Caco-2 (cell line): Measurements from ENCODE around the gene ASGR1. TPM values are rescaled to one million over a fixed set of nuclear protein-coding genes. Genes with fewer than 3 reads are reported as not detected.
"Not testable (repeated sequence)": the region's sequence is repeated elsewhere in the genome, so short reads cannot be mapped to it uniquely, and the experiment has no call there.

Source experiments
- BruUV-seq: library from RNA; stranded (reverse); fragments of 400-500 nt; replicated peaks from 2 replicates; lab custom pipeline; 2021; lab: Mats Ljungman, UMichigan
- CTCF ChIA-PET: fragments of 300-600 bp; sonication (Branson Sonifier 250); formaldehyde crosslinking; loops from one replicate; lab custom pipeline; 2022; ENCODE audit warnings: antibody characterized with exemption; lab: Charles Lee
- POLR2A ChIA-PET: fragments of 300-600 bp; sonication (Branson Sonifier 250); formaldehyde crosslinking; loops from one replicate; lab custom pipeline; 2022; ENCODE audit warnings: antibody characterized with exemption; lab: Charles Lee
- DNase-seq, 2 experiments: peaks; one replicate each; pipeline versions ENCODE4 v3.0.0 to v3.0.0-alpha.2; 2020 to 2022
- H3K27me3 ChIP-seq: replicated peaks from 2 replicates; pipeline ENCODE4 v1.6.0; 2011; ENCODE audit warnings: low read length; ENCODE audit not compliant: control insufficient read depth, insufficient read depth
- H3K36me3 ChIP-seq: 2 replicates; pipeline ENCODE4 v1.5.1; 2011; ENCODE audit warnings: low read length; ENCODE audit not compliant: control insufficient read depth, insufficient read depth
- H3K4me1 ChIP-seq: fragments of 250-450 bp; sonication (Bioruptor Pico); 2 replicates; pipeline ENCODE4 v1.5.1; 2020; ENCODE audit warnings: mild to moderate bottlenecking
- H3K4me3 ChIP-seq: 2 replicates; pipeline ENCODE4 v1.5.1; 2011; ENCODE audit warnings: low read depth, mild to moderate bottlenecking, control low read depth, low read length
- H3K9me3 ChIP-seq: fragments of 250-450 bp; sonication (Bioruptor Pico); 2 replicates; pipeline ENCODE4 v1.5.1; 2020; ENCODE audit warnings: mild to moderate bottlenecking, moderate library complexity
- H3K27ac Mint-ChIP-seq: one replicate; pipeline ENCODE4 v1.8.0; 2022; ENCODE audit warnings: mixed read lengths; ENCODE audit not compliant: unreplicated experiment
- H3K27me3 Mint-ChIP-seq: one replicate; pipeline ENCODE4 v1.8.0; 2022; ENCODE audit warnings: mixed read lengths; ENCODE audit not compliant: insufficient read depth, unreplicated experiment
- H3K36me3 Mint-ChIP-seq: one replicate; pipeline ENCODE4 v1.8.0; 2022; ENCODE audit warnings: mild to moderate bottlenecking, mixed read lengths; ENCODE audit not compliant: insufficient read depth, unreplicated experiment
- H3K4me1 Mint-ChIP-seq: one replicate; pipeline ENCODE4 v1.8.0; 2022; ENCODE audit warnings: low read depth, mixed read lengths; ENCODE audit not compliant: unreplicated experiment
- H3K4me3 Mint-ChIP-seq: one replicate; pipeline ENCODE4 v1.8.0; 2022; ENCODE audit warnings: mild to moderate bottlenecking, moderate library complexity, mixed read lengths; ENCODE audit not compliant: unreplicated experiment
- H3K9me3 Mint-ChIP-seq: one replicate; pipeline ENCODE4 v1.8.0; 2022; ENCODE audit warnings: mixed read lengths; ENCODE audit not compliant: unreplicated experiment
- intact Hi-C: fragments of 100-400 bp; cut with micrococcal nuclease; formaldehyde crosslinking; loops from one replicate; pipeline ENCODE4 v1.10.0; 2022; ENCODE audit not compliant: unreplicated experiment
- total RNA-seq: library from RNA; stranded (reverse); gene quantifications from 2 replicates; pipeline ENCODE4 v1.2.3, GENCODE V29; 2022
- TF ChIP-seq, protein P1 (sequence below), 2 experiments: fragments of 200-600 bp in 1 of 2; IDR thresholded peaks; 1 replicate in 1 of 2; 2 replicates in 1 of 2; pipeline versions ENCODE4 v1.5.1 to v1.8.0; 2011 to 2022; ENCODE audit warnings: antibody characterized with exemption in 1 of 2, control low read depth in 1 of 2, inconsistent platforms in 1 of 2, low read depth in 1 of 2, low read length in 1 of 2, mild to moderate bottlenecking in 1 of 2, moderate library complexity in 1 of 2; ENCODE audit not compliant: insufficient read depth in 1 of 2, severe bottlenecking in 1 of 2, unreplicated experiment in 1 of 2

The ASGR1 gene
- total RNA-seq, 1 experiment from 2014 or later = 9.2 TPM

DNA sequence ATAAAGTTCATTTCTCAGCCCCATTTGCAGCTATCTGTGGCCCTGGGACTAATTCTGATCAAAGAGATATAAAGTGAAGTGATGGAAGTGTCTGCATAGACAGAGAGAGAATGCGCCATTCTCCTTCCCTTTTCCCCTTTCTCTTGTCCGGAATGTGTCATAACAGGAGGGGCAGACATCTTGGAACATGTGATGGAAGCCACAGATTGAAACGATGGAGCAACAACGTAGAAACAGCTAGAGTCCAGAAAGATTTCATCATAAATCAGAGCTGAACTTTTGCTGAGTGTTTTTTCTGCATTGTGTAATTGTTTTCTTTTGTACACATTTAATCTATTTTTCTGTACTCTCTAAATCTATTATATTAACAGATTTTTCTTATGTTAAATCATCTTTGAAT lies 11.3 kb downstream of the ASGR1 start:
- no peak overlapping the region for H3K4me3 Mint-ChIP-seq
- BruUV-seq = no TSS peak
- H3K4me1 Mint-ChIP-seq = no peaks in the 10 kb centered on the region
- H3K9me3 Mint-ChIP-seq = no peaks in the 10 kb centered on the region
- TF ChIP-seq, protein P1, sequence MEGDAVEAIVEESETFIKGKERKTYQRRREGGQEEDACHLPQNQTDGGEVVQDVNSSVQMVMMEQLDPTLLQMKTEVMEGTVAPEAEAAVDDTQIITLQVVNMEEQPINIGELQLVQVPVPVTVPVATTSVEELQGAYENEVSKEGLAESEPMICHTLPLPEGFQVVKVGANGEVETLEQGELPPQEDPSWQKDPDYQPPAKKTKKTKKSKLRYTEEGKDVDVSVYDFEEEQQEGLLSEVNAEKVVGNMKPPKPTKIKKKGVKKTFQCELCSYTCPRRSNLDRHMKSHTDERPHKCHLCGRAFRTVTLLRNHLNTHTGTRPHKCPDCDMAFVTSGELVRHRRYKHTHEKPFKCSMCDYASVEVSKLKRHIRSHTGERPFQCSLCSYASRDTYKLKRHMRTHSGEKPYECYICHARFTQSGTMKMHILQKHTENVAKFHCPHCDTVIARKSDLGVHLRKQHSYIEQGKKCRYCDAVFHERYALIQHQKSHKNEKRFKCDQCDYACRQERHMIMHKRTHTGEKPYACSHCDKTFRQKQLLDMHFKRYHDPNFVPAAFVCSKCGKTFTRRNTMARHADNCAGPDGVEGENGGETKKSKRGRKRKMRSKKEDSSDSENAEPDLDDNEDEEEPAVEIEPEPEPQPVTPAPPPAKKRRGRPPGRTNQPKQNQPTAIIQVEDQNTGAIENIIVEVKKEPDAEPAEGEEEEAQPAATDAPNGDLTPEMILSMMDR (IDR thresholded peaks at IDR 0.05; ENCODE audit: insufficient read depth in 1 of 2, low read depth in 1 of 2, low read length in 1 of 2, severe bottlenecking in 1 of 2, unreplicated experiment in 1 of 2) = no peak
- ChIA-PET CTCF (interaction anchor here (1.5 kb wide), 1 partner anchor 122 kb away, joined by 3 read pairs; no protein-coding TSS in a partner anchor), POLR2A (no interaction called here)
- no peak overlapping the region for H3K4me3 ChIP-seq
- no peaks in the 10 kb centered on the region for H3K4me1 ChIP-seq
- H3K36me3 Mint-ChIP-seq = no peaks in the 10 kb centered on the region
- no peak overlapping the region for H3K27ac Mint-ChIP-seq
- H3K36me3 ChIP-seq = no peaks in the 10 kb centered on the region
- H3K27me3 Mint-ChIP-seq = no peaks in the 10 kb centered on the region
- H3K9me3 ChIP-seq = no peaks in the 10 kb centered on the region
- DNase-seq = no peak
- H3K27me3 ChIP-seq = no peaks in the 10 kb centered on the region
- intact Hi-C loops = no loop called here

DNA sequence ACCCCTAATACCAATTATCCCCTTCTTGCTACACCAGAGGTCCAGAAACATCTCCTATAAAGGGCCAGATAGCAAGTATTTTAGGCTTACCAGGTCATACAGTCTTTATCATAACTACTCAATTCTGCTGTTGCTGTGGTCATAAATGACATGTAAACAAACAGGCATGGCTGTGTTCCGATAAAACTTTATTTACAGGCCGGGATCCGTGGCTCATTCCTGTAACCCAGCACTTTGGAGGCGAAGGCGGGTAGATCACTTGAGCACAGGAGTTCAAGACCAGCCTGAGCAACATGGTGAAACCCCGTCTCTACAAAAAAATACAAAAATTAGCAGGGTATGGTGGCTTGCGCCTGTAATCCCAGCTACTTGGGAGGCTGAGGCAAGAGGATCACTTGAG lies 12.3 kb downstream of the ASGR1 start:
- ChIA-PET CTCF (interaction anchor here (1.5 kb wide), 1 partner anchor 121 kb away, joined by 3 read pairs; no protein-coding TSS in a partner anchor), POLR2A (no interaction called here)
- Mint-ChIP-seq H3K4me3 (no peak overlapping the region), H3K9me3 (no peaks in the 10 kb centered on the region), H3K27ac (no peak overlapping the region), H3K4me1 (no peaks in the 10 kb centered on the region), H3K27me3 (no peaks in the 10 kb centered on the region), H3K36me3 (no peaks in the 10 kb centered on the region)
- intact Hi-C loops = no loop called here
- Histone ChIP-seq H3K27me3 (no peaks in the 10 kb centered on the region), H3K4me3 (no peak overlapping the region), H3K36me3 (no peaks in the 10 kb centered on the region), H3K4me1 (no peaks in the 10 kb centered on the region), H3K9me3 (no peaks in the 10 kb centered on the region)
- BruUV-seq = no TSS peak
- TF ChIP-seq, protein P1 (IDR thresholded peaks at IDR 0.05; ENCODE audit: insufficient read depth in 1 of 2, low read depth in 1 of 2, low read length in 1 of 2, severe bottlenecking in 1 of 2, unreplicated experiment in 1 of 2) = no peak
- DNase-seq = no peak

DNA sequence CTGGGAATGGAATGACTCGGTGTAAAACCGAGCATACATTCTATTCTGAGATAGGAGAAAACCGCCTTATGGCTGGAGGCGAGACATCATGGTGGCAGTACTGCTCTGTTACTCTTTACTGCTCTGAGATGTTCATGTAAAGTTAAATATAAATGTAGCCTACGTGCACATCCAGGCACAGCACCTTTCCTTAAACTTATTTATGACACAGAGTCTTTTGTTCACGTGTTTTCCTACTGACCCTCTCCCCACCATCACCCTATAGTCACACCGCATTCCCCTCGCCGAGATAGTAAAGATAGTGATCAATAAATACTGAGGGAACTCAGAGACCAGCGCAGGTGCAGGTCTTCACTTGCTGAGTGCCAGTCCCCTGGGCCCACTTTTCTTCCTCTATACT lies 19.6 kb downstream of the ASGR1 start:
- BruUV-seq, H3K27me3 Mint-ChIP-seq, H3K9me3 ChIP-seq, intact Hi-C loops, H3K4me1 ChIP-seq, H3K27me3 ChIP-seq, H3K27ac Mint-ChIP-seq, H3K4me3 ChIP-seq, H3K36me3 ChIP-seq, CTCF ChIA-PET, POLR2A ChIA-PET, H3K4me3 Mint-ChIP-seq, DNase-seq, H3K4me1 Mint-ChIP-seq, H3K9me3 Mint-ChIP-seq, H3K36me3 Mint-ChIP-seq: not testable (repeated sequence)

DNA sequence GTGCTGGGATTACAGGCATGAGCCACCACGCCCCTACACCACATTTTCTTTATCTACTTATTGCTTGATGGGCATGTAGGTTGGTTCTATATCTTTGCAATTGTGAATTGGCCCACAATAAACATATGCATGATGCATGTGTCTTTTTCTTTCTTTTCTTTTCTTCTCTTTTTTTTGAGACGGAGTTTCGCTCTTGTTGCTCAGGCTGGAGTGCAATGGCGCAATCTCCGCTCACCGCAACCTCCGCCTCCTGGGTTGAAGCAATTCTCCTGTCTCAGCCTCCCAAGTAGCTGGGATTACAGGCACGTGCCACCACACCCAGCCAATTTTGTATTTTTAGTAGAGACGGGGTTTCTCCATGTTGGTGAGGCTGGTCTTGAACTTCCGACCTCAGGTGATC lies 20.7 kb downstream of the ASGR1 start:
- H3K4me1 ChIP-seq, intact Hi-C loops, H3K9me3 ChIP-seq, H3K27me3 ChIP-seq, CTCF ChIA-PET, H3K4me1 Mint-ChIP-seq, POLR2A ChIA-PET, H3K4me3 ChIP-seq, DNase-seq, H3K9me3 Mint-ChIP-seq, BruUV-seq, H3K36me3 ChIP-seq, H3K27me3 Mint-ChIP-seq, H3K4me3 Mint-ChIP-seq, H3K36me3 Mint-ChIP-seq, H3K27ac Mint-ChIP-seq: not testable (repeated sequence)
